Keratinocyte (primary cell): ENCODE data around the gene SIGLEC6. TPM values are rescaled to one million over a fixed set of nuclear protein-coding genes. Genes with fewer than 3 reads are reported as not detected.

Experiments
- DNase-seq: peaks from one replicate; pipeline ENCODE4 v3.0.0-alpha.2; 2011; ENCODE audit warnings: low read depth, missing footprints, low spot score
- FAIRE-seq: peaks from 2 replicates; lab custom pipeline; 2011; peaks lifted over from hg19 to GRCh38; lab: Jason Lieb, UNC
- H2AFZ ChIP-seq: 2 replicates; pipeline ENCODE4 v1.6.0; 2012; ENCODE audit warnings: low read length, control low read depth, inconsistent platforms; ENCODE audit not compliant: control insufficient read depth
- H3K27ac ChIP-seq: 2 replicates; pipeline ENCODE4 v1.5.1; 2011; ENCODE audit warnings: low read length; ENCODE audit not compliant: control insufficient read depth, insufficient read depth
- H3K27me3 ChIP-seq: 3 replicates; pipeline ENCODE4 v1.6.0; 2011; ENCODE audit warnings: low read length; ENCODE audit not compliant: control insufficient read depth, insufficient read depth; ENCODE audit errors: extremely low read depth
- H3K36me3 ChIP-seq, 2 experiments: 2 replicates in 1 of 2; 3 replicates in 1 of 2; pipeline ENCODE4 v1.5.1; 2011; ENCODE audit warnings: low read length in 2 of 2, mild to moderate bottlenecking in 1 of 2; ENCODE audit not compliant: control insufficient read depth in 2 of 2, insufficient read depth in 2 of 2; ENCODE audit errors: extremely low read depth in 1 of 2
- H3K4me1 ChIP-seq: 3 replicates; pipeline ENCODE4 v1.5.1; 2011; ENCODE audit warnings: low read length; ENCODE audit not compliant: control insufficient read depth, insufficient read depth; ENCODE audit errors: extremely low read depth
- H3K4me2 ChIP-seq: 3 replicates; pipeline ENCODE4 v1.6.0; 2011; ENCODE audit warnings: low read depth, low read length; ENCODE audit not compliant: control insufficient read depth, insufficient read depth; ENCODE audit errors: extremely low read depth
- H3K4me3 ChIP-seq, 3 experiments: fragments of 200-600 bp in 1 of 3; sonication (generic) in 1 of 3; 2 replicates in 2 of 3; 3 replicates in 1 of 3; pipeline ENCODE4 v1.5.1; 2011 to 2016; ENCODE audit warnings: low read length in 3 of 3, mild to moderate bottlenecking in 3 of 3, control low read depth in 2 of 3, inconsistent platforms in 1 of 3, low read depth in 1 of 3, mixed read lengths in 1 of 3, mixed run types in 1 of 3, moderate library complexity in 1 of 3; ENCODE audit not compliant: control insufficient read depth in 2 of 3, insufficient read depth in 2 of 3; ENCODE audit errors: extremely low read depth in 1 of 3
- H3K79me2 ChIP-seq: 2 replicates; pipeline ENCODE4 v1.6.0; 2012; ENCODE audit warnings: low read length; ENCODE audit not compliant: control insufficient read depth, insufficient read depth
- H3K9ac ChIP-seq: 3 replicates; pipeline ENCODE4 v1.6.0; 2011; ENCODE audit warnings: low read length; ENCODE audit not compliant: control insufficient read depth, insufficient read depth; ENCODE audit errors: extremely low read depth
- H3K9me1 ChIP-seq: 3 replicates; pipeline ENCODE4 v1.6.0; 2011; ENCODE audit warnings: low read length; ENCODE audit not compliant: control insufficient read depth, insufficient read depth; ENCODE audit errors: extremely low read depth
- H3K9me3 ChIP-seq: 2 replicates; pipeline ENCODE4 v1.5.1; 2012; ENCODE audit warnings: low read depth, low read length; ENCODE audit not compliant: control insufficient read depth
- H4K20me1 ChIP-seq: 3 replicates; pipeline ENCODE4 v1.6.0; 2011; ENCODE audit warnings: low read length; ENCODE audit not compliant: control insufficient read depth, insufficient read depth; ENCODE audit errors: extremely low read depth
- CTCF ChIP-seq, 3 experiments: IDR thresholded peaks in 1 of 3; conservative IDR thresholded peaks in 1 of 3; optimal IDR thresholded peaks in 1 of 3; 2 replicates in 2 of 3; 3 replicates in 1 of 3; pipeline versions ENCODE3 to v1.5.1; 2011; ENCODE audit warnings: low read length in 3 of 3, mild to moderate bottlenecking in 3 of 3, moderate library complexity in 2 of 3, control low read depth in 1 of 3, inconsistent platforms in 1 of 3; ENCODE audit not compliant: insufficient read depth in 2 of 3; ENCODE audit errors: extremely low read depth in 1 of 3
- EZH2 ChIP-seq: IDR thresholded peaks from one replicate; pipeline ENCODE4 v1.6.1; 2012; ENCODE audit warnings: inconsistent platforms, mild to moderate bottlenecking, low read length, moderate library complexity
- dilution Hi-C: fragments of 300-500 bp; cut with MboI; formaldehyde crosslinking; loops from one replicate; pipeline ENCODE4 v1.7.0; 2020; ENCODE audit warnings: low sequenced_read_pairs; ENCODE audit not compliant: extremely low pct_ligation_motif_present
- polyA plus RNA-seq, 5 experiments: library from polyadenylated mRNA; depleted of rRNA in 3 of 5; stranded (reverse) in 3 of 5; stranded (forward) in 1 of 5; unstranded in 1 of 5; fragments of >200 nt; gene quantifications; 1 replicate in 1 of 5; 2 replicates in 3 of 5; 3 replicates in 1 of 5; pipeline versions ENCODE4 v1.2.1 to v1.2.3, GENCODE V29; 2011 to 2012; ENCODE audit warnings: missing spikeins in 2 of 5, low read depth in 1 of 5, low replicate concordance in 1 of 5

SIGLEC6 gene
- polyA plus RNA-seq, 1 donor (not counting 4 experiments of a cell fraction or from before 2014, with no cell fraction given) = not detected

DNA sequence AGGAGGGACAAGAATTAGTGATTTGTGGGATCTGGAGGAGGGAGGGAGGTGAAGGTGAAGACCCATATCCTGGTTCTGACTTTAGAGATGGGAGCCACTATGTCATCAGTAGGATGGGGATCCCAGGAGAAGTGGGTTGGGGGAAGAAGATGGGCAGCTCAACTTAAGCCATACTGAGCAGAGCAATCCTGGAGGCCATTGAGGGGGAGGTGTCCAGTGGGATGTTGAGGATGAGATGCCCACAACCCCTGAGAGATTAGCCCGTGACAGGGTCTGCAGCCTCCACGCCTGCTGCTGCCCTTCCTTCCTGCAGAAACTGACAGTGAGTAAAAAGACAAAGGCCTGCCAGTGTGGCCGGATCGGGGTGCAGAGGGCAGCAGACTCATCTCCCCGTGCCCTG, 11.2 kb upstream of the SIGLEC6 start:
- DNase-seq (no peak), FAIRE-seq (no peak)
- H3K27me3 ChIP-seq = no peaks in the 10 kb centered on the region
- no peaks in the 10 kb centered on the region for H3K9me1 ChIP-seq
- TF ChIP-seq CTCF (optimal IDR thresholded peaks at IDR 0.05 in 1 of 3, IDR thresholded peaks at IDR 0.05 in 1 of 3, conservative IDR thresholded peaks at IDR 0.05 in 1 of 3; ENCODE audit: extremely low read depth in 1 of 3, insufficient read depth in 2 of 3, low read length in 3 of 3) (no peak), EZH2 (no peak)
- dilution Hi-C loops = no loop called here
- no peaks in the 10 kb centered on the region for H3K9me3 ChIP-seq
- no peaks in the 10 kb centered on the region for H3K79me2 ChIP-seq
- H3K4me3 ChIP-seq = no peak overlapping the region
- H2AFZ ChIP-seq = no peak overlapping the region
- no peak overlapping the region for H3K4me2 ChIP-seq
- H3K36me3 ChIP-seq = no peaks in the 10 kb centered on the region
- H3K27ac ChIP-seq = no peak overlapping the region
- no peak overlapping the region for H3K9ac ChIP-seq
- no peaks in the 10 kb centered on the region for H3K4me1 ChIP-seq
- no peaks in the 10 kb centered on the region for H4K20me1 ChIP-seq

- H3K9me3 ChIP-seq = no peaks in the 10 kb centered on the region
- H3K79me2 ChIP-seq = no peaks in the 10 kb centered on the region
- no peak overlapping the region for H3K9ac ChIP-seq
- no peak overlapping the region for H2AFZ ChIP-seq
- no peaks in the 10 kb centered on the region for H4K20me1 ChIP-seq
- no peaks in the 10 kb centered on the region for H3K36me3 ChIP-seq
- H3K4me1 ChIP-seq = no peaks in the 10 kb centered on the region
- H3K27me3 ChIP-seq = no peaks in the 10 kb centered on the region
- no peak overlapping the region for H3K4me3 ChIP-seq
- H3K4me2 ChIP-seq = no peak overlapping the region
- no peak for TF ChIP-seq CTCF (optimal IDR thresholded peaks at IDR 0.05 in 1 of 3, IDR thresholded peaks at IDR 0.05 in 1 of 3, conservative IDR thresholded peaks at IDR 0.05 in 1 of 3; ENCODE audit: extremely low read depth in 1 of 3, insufficient read depth in 2 of 3, low read length in 3 of 3)
- TF ChIP-seq EZH2 = no peak
- H3K9me1 ChIP-seq = no peaks in the 10 kb centered on the region
- dilution Hi-C loops = no loop called here
- DNase-seq (no peak), FAIRE-seq (no peak)
- no peak overlapping the region for H3K27ac ChIP-seq
These were observed 10.2 kb upstream of the SIGLEC6 start for GRCh38 chr19:51541458-51542357.
